GM12878 (cell line): ENCODE results near the gene SACM1L. TPM values are rescaled to one million over a fixed set of nuclear protein-coding genes. Genes with fewer than 3 reads are reported as not detected.

ENCODE experiments used
- CHD1 ChIP-seq: IDR thresholded peaks from 2 replicates; pipeline ENCODE4 v1.6.1; 2012; ENCODE audit warnings: low read depth, low read length, improper control_type of control experiment
- DPF2 ChIP-seq: fragments of 450-650 bp; IDR thresholded peaks from 2 replicates; pipeline ENCODE4 v1.6.1; 2017; ENCODE audit warnings: mild to moderate bottlenecking
- GATAD2B ChIP-seq: fragments of 450-650 bp; conservative IDR thresholded peaks from 2 replicates; pipeline ENCODE4 v1.6.1; 2017; ENCODE audit warnings: low read depth, mild to moderate bottlenecking, moderate library complexity
- IKZF1 ChIP-seq: fragments of 450-650 bp; conservative IDR thresholded peaks from 2 replicates; pipeline ENCODE4 v1.6.1; 2017; ENCODE audit warnings: antibody characterized with exemption, mild to moderate bottlenecking
- JUNB ChIP-seq: IDR thresholded peaks from 2 replicates; pipeline ENCODE4 v1.6.1; 2016; ENCODE audit warnings: antibody characterized with exemption, mild to moderate bottlenecking
- NR2F1 ChIP-seq: fragments of 450-650 bp; conservative IDR thresholded peaks from 2 replicates; pipeline ENCODE4 v1.6.1; 2017; ENCODE audit warnings: mild to moderate bottlenecking
- POLR2AphosphoS2 ChIP-seq: IDR thresholded peaks from 2 replicates; pipeline ENCODE4 v1.6.1; 2011; ENCODE audit warnings: low read depth, mild to moderate bottlenecking, low read length, improper control_type of control experiment, moderate library complexity
- POU2F2 ChIP-seq: IDR thresholded peaks from 3 replicates; pipeline ENCODE4 v1.6.1; 2011; ENCODE audit warnings: low read depth, mild to moderate bottlenecking, low read length, borderline replicate concordance
- SMARCA5 ChIP-seq: fragments of 450-650 bp; IDR thresholded peaks from 2 replicates; pipeline ENCODE4 v1.6.1; 2017; ENCODE audit warnings: mild to moderate bottlenecking
- SPI1 ChIP-seq: IDR thresholded peaks from 2 replicates; pipeline ENCODE4 v1.6.1; 2011; ENCODE audit warnings: low read depth, mild to moderate bottlenecking, low read length, moderate library complexity, borderline replicate concordance; ENCODE audit not compliant: insufficient read depth
- polyA plus RNA-seq, 11 experiments: library from polyadenylated mRNA; depleted of rRNA in 4 of 11; unstranded in 6 of 11; stranded (reverse) in 5 of 11; fragments of >200 nt; fragmentation: Nextera tagmentation in 4 of 11; fragmentation: Illumina TruSeq in 1 of 11; extraction: Ambion mirVana in 4 of 11; extraction: Trizol in 1 of 11; gene quantifications; 1 replicate in 1 of 11; 2 replicates in 10 of 11; pipeline versions ENCODE4 v1.2.1 to v1.2.3, GENCODE V29; 2011 to 2016; ENCODE audit warnings: inconsistent platforms in 2 of 11, missing spikeins in 2 of 11, low read depth in 1 of 11
- total RNA-seq, 4 experiments: library from RNA; depleted of rRNA in 3 of 4; stranded (reverse); fragments of >200 nt in 3 of 4; fragmentation: Illumina TruSeq in 1 of 4; extraction: Trizol in 1 of 4; gene quantifications; 2 replicates each; pipeline versions ENCODE4 v1.2.1 to v1.2.3, GENCODE V29; 2013 to 2021
- TF ChIP-seq, protein P1 (sequence below): fragments of 450-650 bp; IDR thresholded peaks from 2 replicates; pipeline ENCODE4 v1.6.1; 2017; ENCODE audit warnings: antibody characterized with exemption, mild to moderate bottlenecking, moderate library complexity
- TF ChIP-seq, protein P2 (sequence below): fragments of 450-650 bp; IDR thresholded peaks from 2 replicates; pipeline ENCODE4 v1.6.1; 2016; ENCODE audit warnings: mild to moderate bottlenecking
- TF ChIP-seq, protein P3 (sequence below): fragments of 450-650 bp; IDR thresholded peaks from 2 replicates; pipeline ENCODE4 v1.6.1; 2016; ENCODE audit warnings: mild to moderate bottlenecking
- TF ChIP-seq, protein P4 (sequence below): fragments of 450-650 bp; IDR thresholded peaks from 2 replicates; pipeline ENCODE4 v1.6.1; 2017; ENCODE audit warnings: mild to moderate bottlenecking, low read depth, inconsistent platforms; ENCODE audit not compliant: poor library complexity, severe bottlenecking

The SACM1L gene
- total and polyA plus RNA-seq, 10 of the 15 experiments (the other 5 are each of a cell fraction or from before 2014, with no cell fraction given), result 16.5 to 48.3 (median 28.9) TPM

DNA sequence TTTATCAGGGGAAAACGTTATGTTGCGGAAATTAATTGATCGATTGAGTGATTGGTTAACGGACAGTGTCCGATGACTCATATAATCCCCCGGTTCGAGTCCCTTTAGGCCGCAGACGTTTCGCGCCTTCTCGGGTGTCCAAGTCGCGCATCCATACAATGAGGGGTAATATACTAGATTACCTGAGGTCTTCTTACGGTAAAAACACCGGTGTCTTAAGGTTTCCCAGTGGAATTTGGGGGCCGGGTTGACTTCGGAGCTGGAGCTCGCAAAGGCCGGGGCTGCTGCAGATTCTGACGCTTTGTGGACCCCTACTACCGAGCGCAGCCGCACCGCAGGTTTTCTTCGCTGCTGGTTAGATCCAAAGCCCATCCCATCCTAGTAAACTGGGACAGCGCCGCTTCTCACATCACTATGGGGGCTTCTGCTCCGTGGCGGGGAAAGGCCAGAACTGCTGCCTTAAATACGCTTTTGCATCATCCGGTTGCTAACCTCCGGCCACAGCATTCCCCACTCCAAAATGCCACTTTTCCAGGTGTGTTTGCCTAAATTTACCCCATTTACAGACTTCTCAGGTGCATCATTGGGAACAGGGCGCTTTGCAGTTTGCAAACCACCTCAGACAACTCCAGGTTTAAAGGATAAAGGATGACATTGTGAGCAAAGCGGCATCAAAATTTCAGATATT is 858 bp upstream of the SACM1L start (continued):
- TF ChIP-seq JUNB (0 out of 2 replicates have a peak, but pooled peaks have one; percentile 29), SMARCA5 (peak; percentile 9; the same call in 1 of the 2 replicates), CHD1 (0 out of 2 replicates have a peak, but pooled peaks have one; percentile 57), SPI1 (no peak), IKZF1 (peak; percentile 31; the same call in 1 of the 2 replicates), NR2F1 (0 out of 2 replicates have a peak, but pooled peaks have one; percentile 27), POU2F2 (0 out of 3 replicates have a peak, but pooled peaks have one; percentile 24), DPF2 (0 out of 2 replicates have a peak, but pooled peaks have one; percentile 40), GATAD2B (no peak), POLR2AphosphoS2 (0 out of 2 replicates have a peak, but pooled peaks have one; percentile 23)
- TF ChIP-seq, protein P1, sequence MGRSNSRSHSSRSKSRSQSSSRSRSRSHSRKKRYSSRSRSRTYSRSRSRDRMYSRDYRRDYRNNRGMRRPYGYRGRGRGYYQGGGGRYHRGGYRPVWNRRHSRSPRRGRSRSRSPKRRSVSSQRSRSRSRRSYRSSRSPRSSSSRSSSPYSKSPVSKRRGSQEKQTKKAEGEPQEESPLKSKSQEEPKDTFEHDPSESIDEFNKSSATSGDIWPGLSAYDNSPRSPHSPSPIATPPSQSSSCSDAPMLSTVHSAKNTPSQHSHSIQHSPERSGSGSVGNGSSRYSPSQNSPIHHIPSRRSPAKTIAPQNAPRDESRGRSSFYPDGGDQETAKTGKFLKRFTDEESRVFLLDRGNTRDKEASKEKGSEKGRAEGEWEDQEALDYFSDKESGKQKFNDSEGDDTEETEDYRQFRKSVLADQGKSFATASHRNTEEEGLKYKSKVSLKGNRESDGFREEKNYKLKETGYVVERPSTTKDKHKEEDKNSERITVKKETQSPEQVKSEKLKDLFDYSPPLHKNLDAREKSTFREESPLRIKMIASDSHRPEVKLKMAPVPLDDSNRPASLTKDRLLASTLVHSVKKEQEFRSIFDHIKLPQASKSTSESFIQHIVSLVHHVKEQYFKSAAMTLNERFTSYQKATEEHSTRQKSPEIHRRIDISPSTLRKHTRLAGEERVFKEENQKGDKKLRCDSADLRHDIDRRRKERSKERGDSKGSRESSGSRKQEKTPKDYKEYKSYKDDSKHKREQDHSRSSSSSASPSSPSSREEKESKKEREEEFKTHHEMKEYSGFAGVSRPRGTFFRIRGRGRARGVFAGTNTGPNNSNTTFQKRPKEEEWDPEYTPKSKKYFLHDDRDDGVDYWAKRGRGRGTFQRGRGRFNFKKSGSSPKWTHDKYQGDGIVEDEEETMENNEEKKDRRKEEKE, result 0 out of 2 replicates have a peak, but pooled peaks have one; percentile 5
- TF ChIP-seq, protein P2, sequence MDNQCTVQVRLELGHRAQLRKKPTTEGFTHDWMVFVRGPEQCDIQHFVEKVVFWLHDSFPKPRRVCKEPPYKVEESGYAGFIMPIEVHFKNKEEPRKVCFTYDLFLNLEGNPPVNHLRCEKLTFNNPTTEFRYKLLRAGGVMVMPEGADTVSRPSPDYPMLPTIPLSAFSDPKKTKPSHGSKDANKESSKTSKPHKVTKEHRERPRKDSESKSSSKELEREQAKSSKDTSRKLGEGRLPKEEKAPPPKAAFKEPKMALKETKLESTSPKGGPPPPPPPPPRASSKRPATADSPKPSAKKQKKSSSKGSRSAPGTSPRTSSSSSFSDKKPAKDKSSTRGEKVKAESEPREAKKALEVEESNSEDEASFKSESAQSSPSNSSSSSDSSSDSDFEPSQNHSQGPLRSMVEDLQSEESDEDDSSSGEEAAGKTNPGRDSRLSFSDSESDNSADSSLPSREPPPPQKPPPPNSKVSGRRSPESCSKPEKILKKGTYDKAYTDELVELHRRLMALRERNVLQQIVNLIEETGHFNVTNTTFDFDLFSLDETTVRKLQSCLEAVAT, result no peak
- TF ChIP-seq, protein P3, sequence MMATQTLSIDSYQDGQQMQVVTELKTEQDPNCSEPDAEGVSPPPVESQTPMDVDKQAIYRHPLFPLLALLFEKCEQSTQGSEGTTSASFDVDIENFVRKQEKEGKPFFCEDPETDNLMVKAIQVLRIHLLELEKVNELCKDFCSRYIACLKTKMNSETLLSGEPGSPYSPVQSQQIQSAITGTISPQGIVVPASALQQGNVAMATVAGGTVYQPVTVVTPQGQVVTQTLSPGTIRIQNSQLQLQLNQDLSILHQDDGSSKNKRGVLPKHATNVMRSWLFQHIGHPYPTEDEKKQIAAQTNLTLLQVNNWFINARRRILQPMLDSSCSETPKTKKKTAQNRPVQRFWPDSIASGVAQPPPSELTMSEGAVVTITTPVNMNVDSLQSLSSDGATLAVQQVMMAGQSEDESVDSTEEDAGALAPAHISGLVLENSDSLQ, result 0 out of 2 replicates have a peak, but pooled peaks have one; percentile 8
- TF ChIP-seq, protein P4, sequence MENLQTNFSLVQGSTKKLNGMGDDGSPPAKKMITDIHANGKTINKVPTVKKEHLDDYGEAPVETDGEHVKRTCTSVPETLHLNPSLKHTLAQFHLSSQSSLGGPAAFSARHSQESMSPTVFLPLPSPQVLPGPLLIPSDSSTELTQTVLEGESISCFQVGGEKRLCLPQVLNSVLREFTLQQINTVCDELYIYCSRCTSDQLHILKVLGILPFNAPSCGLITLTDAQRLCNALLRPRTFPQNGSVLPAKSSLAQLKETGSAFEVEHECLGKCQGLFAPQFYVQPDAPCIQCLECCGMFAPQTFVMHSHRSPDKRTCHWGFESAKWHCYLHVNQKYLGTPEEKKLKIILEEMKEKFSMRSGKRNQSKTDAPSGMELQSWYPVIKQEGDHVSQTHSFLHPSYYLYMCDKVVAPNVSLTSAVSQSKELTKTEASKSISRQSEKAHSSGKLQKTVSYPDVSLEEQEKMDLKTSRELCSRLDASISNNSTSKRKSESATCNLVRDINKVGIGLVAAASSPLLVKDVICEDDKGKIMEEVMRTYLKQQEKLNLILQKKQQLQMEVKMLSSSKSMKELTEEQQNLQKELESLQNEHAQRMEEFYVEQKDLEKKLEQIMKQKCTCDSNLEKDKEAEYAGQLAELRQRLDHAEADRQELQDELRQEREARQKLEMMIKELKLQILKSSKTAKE, result no peak
